Stimulated activated memory B cell treated with anti-CD40 and anti-IgM and Interleukin-4, amounts not matched to agents 10 μg/mL and 1 μg/mL and 100 μg/mL, for 72 hours (primary cell): ENCODE data around the gene IQCE.
A peak's percentile ranks its signal among the peaks of the same experiment; 100 is the strongest.

Experiments used
- ATAC-seq: fragments of 150-1000 bp; cut with Tn5 transposase; 2 replicates; pipeline ENCODE4 v1.10.0; 2021
- H3K27ac Mint-ChIP-seq: one replicate; pipeline ENCODE4 v1.8.0; 2022; ENCODE audit warnings: mild to moderate bottlenecking, mixed read lengths
- H3K27me3 Mint-ChIP-seq: one replicate; pipeline ENCODE4 v1.8.0; 2022; ENCODE audit warnings: mixed read lengths
- H3K36me3 Mint-ChIP-seq: one replicate; pipeline ENCODE4 v1.8.0; 2022; ENCODE audit warnings: mixed read lengths
- H3K4me1 Mint-ChIP-seq: one replicate; pipeline ENCODE4 v1.8.0; 2022; ENCODE audit warnings: mixed read lengths
- H3K4me3 Mint-ChIP-seq: one replicate; pipeline ENCODE4 v1.8.0; 2022; ENCODE audit warnings: mild to moderate bottlenecking, moderate library complexity, mixed read lengths
- H3K9me3 Mint-ChIP-seq: one replicate; pipeline ENCODE4 v1.8.0; 2022; ENCODE audit warnings: mixed read lengths

IQCE gene

GRCh38 chr7:2629746-2630681 is 71.2 kb downstream of the IQCE start:
- H3K4me1 Mint-ChIP-seq: peaks cover 34% of the 10 kb centered on the region
- H3K27ac Mint-ChIP-seq: no peak overlapping the region
- no peaks in the 10 kb centered on the region for H3K9me3 Mint-ChIP-seq
- no peak overlapping the region for H3K4me3 Mint-ChIP-seq
- no peak for ATAC-seq
- H3K36me3 Mint-ChIP-seq: no peaks in the 10 kb centered on the region
- no peaks in the 10 kb centered on the region for H3K27me3 Mint-ChIP-seq

GRCh38 chr7:2631946-2632732 is 73.4 kb downstream of the IQCE start, which contains the start of gene TTYH3:
TTYH3 (plus strand) TSS chr7:2631986; CDS start chr7:2632156, 170 bp downstream.
- ATAC-seq: peak; percentile 60
- no peaks in the 10 kb centered on the region for H3K9me3 Mint-ChIP-seq
- H3K4me3 Mint-ChIP-seq: peak within 1 kb of the TSS; percentile 97
- peaks cover 55% of the 10 kb centered on the region for H3K4me1 Mint-ChIP-seq
- peak within 1 kb of the TSS; percentile 94 for H3K27ac Mint-ChIP-seq
- H3K36me3 Mint-ChIP-seq: no peaks in the 10 kb centered on the region
- H3K27me3 Mint-ChIP-seq: no peaks in the 10 kb centered on the region

- Mint-ChIP-seq H3K27ac (peak overlapping the region; percentile 94), H3K4me3 (peak overlapping the region; percentile 97), H3K36me3 (no peaks in the 10 kb centered on the region), H3K9me3 (no peaks in the 10 kb centered on the region), H3K27me3 (no peaks in the 10 kb centered on the region), H3K4me1 (peaks cover 63% of the 10 kb centered on the region)
- peak; percentile 21 for ATAC-seq
These were observed 74.2 kb downstream of the IQCE start for GRCh38 chr7:2632733-2633537.

- Mint-ChIP-seq H3K36me3 (no peaks in the 10 kb centered on the region), H3K9me3 (no peaks in the 10 kb centered on the region), H3K27me3 (no peaks in the 10 kb centered on the region), H3K27ac (peak overlapping the region; percentile 94), H3K4me3 (peak overlapping the region; percentile 97), H3K4me1 (peaks cover 71% of the 10 kb centered on the region)
- peak; percentile 14 for ATAC-seq
These were observed 74.9 kb downstream of the IQCE start for GRCh38 chr7:2633538-2634266.

- no peaks in the 10 kb centered on the region for H3K9me3 Mint-ChIP-seq
- H3K4me3 Mint-ChIP-seq: peak overlapping the region; percentile 97
- no peaks in the 10 kb centered on the region for H3K27me3 Mint-ChIP-seq
- H3K4me1 Mint-ChIP-seq: peaks cover 79% of the 10 kb centered on the region
- no peaks in the 10 kb centered on the region for H3K36me3 Mint-ChIP-seq
- ATAC-seq: no peak
- peak overlapping the region; percentile 94 for H3K27ac Mint-ChIP-seq
These were observed 75.7 kb downstream of the IQCE start for GRCh38 chr7:2634267-2635145.

- ATAC-seq: no peak
- Mint-ChIP-seq H3K4me1 (peaks cover 86% of the 10 kb centered on the region), H3K27ac (peak overlapping the region; percentile 94), H3K27me3 (no peaks in the 10 kb centered on the region), H3K9me3 (no peaks in the 10 kb centered on the region), H3K4me3 (no peak overlapping the region), H3K36me3 (peaks cover 5% of the 10 kb centered on the region)
These were observed 76.4 kb downstream of the IQCE start for GRCh38 chr7:2635148-2635668.

- peaks cover 92% of the 10 kb centered on the region for H3K4me1 Mint-ChIP-seq
- peak overlapping the region; percentile 19 for H3K4me3 Mint-ChIP-seq
- H3K27me3 Mint-ChIP-seq: no peaks in the 10 kb centered on the region
- peaks cover 5% of the 10 kb centered on the region for H3K36me3 Mint-ChIP-seq
- H3K27ac Mint-ChIP-seq: peak overlapping the region; percentile 93
- H3K9me3 Mint-ChIP-seq: no peaks in the 10 kb centered on the region
- ATAC-seq: no peak
These were observed 77.3 kb downstream of the IQCE start for GRCh38 chr7:2635810-2636701.

GRCh38 chr7:2637066-2637471 is 78.3 kb downstream of the IQCE start:
- no peaks in the 10 kb centered on the region for H3K27me3 Mint-ChIP-seq
- peak overlapping the region; percentile 71 for H3K4me3 Mint-ChIP-seq
- peak overlapping the region; percentile 93 for H3K27ac Mint-ChIP-seq
- peaks cover 5% of the 10 kb centered on the region for H3K36me3 Mint-ChIP-seq
- peaks cover 98% of the 10 kb centered on the region for H3K4me1 Mint-ChIP-seq
- no peak for ATAC-seq
- no peaks in the 10 kb centered on the region for H3K9me3 Mint-ChIP-seq

- Mint-ChIP-seq H3K4me3 (peak overlapping the region; percentile 71), H3K27me3 (no peaks in the 10 kb centered on the region), H3K27ac (peak overlapping the region; percentile 93), H3K36me3 (peaks cover 5% of the 10 kb centered on the region), H3K9me3 (no peaks in the 10 kb centered on the region), H3K4me1 (peaks cover 93% of the 10 kb centered on the region)
- ATAC-seq: peak; percentile 60
These were observed 78.9 kb downstream of the IQCE start for GRCh38 chr7:2637505-2638223.

GRCh38 chr7:2638224-2638991 is 79.6 kb downstream of the IQCE start:
- no peaks in the 10 kb centered on the region for H3K27me3 Mint-ChIP-seq
- H3K36me3 Mint-ChIP-seq: peaks cover 5% of the 10 kb centered on the region
- no peaks in the 10 kb centered on the region for H3K9me3 Mint-ChIP-seq
- peaks cover 87% of the 10 kb centered on the region for H3K4me1 Mint-ChIP-seq
- H3K4me3 Mint-ChIP-seq: peak overlapping the region; percentile 71
- no peak for ATAC-seq
- H3K27ac Mint-ChIP-seq: peak overlapping the region; percentile 93

GRCh38 chr7:2639181-2639681 is 80.5 kb downstream of the IQCE start:
- no peak overlapping the region for H3K4me3 Mint-ChIP-seq
- H3K4me1 Mint-ChIP-seq: peaks cover 87% of the 10 kb centered on the region
- no peaks in the 10 kb centered on the region for H3K9me3 Mint-ChIP-seq
- H3K27me3 Mint-ChIP-seq: no peaks in the 10 kb centered on the region
- H3K36me3 Mint-ChIP-seq: peaks cover 5% of the 10 kb centered on the region
- ATAC-seq: no peak
- H3K27ac Mint-ChIP-seq: peak overlapping the region; percentile 91
